ENCODE measurements around the gene ANKRD34A.

GRCh38 chr1:145972580-145972979, 8.2 kb upstream of the ANKRD34A start:
- TF ChIP-seq EZH2 (IDR thresholded peaks at IDR 0.05; ENCODE audit: low read depth) (no peak), CTCF (conservative IDR thresholded peaks at IDR 0.05) (no peak)

Measured in PC-9 (cell line).